Activated T-cell treated with anti-CD3 and anti-CD28 coated beads for 48 hours (primary cell): Measurements from ENCODE around the gene CALN1.

Source experiments
- DNase-seq: peaks from one replicate; pipeline ENCODE4 v3.0.0-alpha.2; 2020; ENCODE audit warnings: low read depth

CALN1 gene

GRCh38 chr7:72183835-72184234, 228.3 kb downstream of the CALN1 start:
- no peak for DNase-seq

DNA sequence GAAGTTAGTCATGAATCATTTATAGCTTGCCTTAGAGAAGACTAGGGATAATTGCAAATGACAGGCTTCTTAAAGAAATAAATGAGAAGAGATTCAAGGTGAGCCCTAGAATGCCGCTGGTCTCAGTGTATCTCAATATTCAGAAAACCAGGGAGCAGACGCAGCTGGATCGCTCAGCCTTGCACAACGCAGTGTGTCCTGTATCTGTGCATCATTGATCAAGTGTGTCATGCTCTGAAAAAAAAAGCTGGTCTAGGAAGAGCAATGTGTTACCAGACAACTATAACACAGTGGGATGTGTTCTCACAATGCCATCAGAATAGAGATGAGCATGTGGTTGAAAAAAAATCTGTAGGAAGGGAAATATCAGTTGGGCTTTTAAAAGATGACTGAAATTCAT, 230.1 kb downstream of the CALN1 start:
- no peak for DNase-seq

DNA sequence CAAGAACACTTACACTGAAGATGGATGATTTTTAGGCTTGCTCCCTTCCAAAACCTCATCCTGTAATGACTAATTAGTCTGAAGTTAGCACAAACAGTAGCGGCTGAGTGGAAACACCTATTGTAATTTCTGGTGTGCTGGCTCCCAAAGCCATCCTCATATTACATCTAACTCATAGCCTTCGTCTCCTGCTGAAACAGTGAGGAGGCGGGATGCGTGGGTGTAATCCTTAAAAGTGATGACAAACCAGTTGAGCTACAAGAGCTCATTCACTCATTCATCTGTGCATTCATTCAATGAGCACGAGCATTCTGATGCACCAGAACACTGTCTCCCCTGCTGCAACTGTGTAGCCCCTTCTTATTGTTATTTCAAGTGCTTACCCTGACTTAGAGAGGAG, 235.3 kb downstream of the CALN1 start:
- DNase-seq: no peak

DNA sequence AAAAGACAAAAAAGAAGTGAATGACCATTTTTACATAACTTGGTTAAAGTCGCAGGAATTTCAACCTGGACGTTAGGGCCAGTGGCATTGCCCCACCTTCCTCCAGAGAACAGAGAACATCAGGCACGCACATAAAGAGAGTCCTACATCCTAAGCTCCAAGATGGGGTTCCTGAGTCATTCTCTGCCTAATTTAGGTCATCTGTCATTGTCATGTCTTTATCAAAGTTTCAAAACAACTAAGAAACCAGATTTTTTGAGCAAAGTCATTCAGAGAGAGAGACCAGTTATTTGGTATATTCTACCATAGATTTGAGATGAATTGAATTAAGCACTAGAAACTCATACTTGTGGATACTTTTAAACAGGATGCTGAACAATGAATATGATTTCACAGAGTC, 241.7 kb downstream of the CALN1 start:
- DNase-seq: no peak

GRCh38 chr7:72163271-72163670, 248.9 kb downstream of the CALN1 start:
- DNase-seq: no peak

- no peak for DNase-seq
Observed at GRCh38 chr7:72161534-72161933, 250.6 kb downstream of the CALN1 start.

DNA sequence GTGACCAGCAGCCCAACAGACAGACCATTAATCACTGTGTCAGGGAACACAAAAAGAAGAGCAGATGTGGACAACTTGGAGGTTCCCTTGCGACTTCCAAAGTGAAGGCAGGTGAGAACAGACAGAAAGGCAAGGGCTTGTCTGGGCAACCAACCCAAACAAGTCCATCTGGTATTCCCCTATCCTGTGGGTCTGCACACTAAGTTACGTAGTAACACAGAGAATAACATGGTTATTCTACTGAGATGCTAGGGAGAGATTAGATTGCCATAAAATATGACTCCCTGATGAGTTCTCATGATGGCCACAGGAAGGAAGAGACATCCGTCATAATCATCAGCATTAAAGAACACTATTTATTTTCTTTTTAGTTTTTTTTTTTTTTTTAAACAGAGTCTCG, 252.2 kb downstream of the CALN1 start:
- DNase-seq: no peak

DNA sequence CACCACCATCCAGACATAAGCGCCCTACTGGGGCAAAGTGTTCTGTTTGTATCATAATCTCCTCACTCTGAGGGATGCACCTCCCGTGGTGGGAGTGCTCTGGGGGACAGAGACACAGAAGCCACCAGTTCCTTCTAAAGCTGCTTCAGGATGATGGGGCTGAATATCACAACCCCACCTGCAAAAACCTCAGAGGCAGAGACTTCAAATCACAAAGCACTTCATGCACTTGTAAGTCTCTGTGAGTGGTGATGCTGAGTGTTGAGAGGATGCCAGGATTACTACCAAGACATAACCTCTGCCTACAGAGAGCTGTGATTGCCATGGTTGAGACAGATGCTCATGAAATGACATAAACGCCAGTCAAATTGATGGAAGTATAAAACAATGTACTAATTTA, 255.5 kb downstream of the CALN1 start:
- no peak for DNase-seq

DNA sequence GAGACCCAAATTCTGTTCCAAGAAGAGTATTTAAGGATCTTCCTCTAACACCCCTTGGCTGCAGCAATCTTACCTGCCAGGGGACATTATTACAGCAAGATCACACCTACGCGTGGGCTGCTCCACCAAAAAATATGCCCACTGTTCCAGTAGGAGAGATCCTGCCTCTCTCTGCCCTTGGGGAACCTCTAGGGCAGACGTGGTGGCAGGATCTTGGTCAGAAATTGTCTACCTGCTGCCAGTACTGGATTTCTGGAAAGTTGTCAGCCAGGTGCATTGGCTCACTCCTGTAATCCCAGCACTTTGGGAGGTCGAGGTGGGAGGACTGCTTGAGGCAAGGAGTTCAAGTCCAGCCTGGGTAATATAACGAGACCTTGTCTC, 259.0 kb downstream of the CALN1 start:
- no peak for DNase-seq

DNA sequence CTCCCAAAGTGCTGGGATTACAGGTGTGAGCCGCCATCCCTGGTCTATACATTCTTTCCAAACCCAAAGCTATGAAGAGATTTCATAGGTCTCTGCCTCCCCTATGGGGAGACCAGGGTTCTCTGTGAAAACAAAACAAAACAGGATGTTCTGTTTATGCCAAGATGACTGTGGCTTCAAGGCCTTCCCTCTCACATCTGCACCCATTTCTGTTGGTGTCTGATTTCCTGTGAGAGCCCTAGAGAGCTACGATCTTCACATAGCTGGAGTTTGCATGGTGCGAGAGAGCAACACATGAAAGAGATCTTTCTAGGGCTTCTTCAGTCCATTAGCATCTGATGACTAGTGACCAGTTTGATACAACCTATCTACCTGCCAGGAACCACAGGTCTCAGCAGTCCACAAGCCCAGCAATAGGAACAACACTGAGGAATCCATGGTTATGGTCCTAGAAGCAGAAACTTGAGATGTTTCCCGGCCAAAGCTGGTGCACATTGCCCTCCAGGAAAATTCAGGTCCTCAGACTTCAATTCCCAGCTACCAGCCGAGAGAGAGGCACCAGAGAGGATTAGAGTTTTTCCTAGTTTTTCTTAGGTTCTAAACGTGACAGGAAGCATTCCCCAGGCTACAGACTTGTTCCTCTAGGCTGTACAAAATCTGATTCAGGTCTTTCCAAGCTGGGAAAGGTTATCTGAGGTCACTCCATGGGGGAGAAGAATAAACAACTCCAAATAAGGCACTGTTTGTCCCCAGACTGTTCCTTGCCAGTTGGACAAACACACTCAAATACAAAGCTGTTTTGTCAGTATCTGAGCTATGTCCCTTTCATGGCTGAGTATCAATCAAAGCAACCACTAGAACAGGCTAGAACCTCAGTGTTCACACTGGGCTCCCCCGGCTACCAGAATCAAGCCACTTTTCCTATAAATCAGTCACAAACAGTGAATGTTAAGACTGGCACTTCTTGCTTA, 259.7 kb downstream of the CALN1 start:
- DNase-seq: no peak

- no peak for DNase-seq
Observed at GRCh38 chr7:72140566-72140965, 271.6 kb downstream of the CALN1 start.

DNA sequence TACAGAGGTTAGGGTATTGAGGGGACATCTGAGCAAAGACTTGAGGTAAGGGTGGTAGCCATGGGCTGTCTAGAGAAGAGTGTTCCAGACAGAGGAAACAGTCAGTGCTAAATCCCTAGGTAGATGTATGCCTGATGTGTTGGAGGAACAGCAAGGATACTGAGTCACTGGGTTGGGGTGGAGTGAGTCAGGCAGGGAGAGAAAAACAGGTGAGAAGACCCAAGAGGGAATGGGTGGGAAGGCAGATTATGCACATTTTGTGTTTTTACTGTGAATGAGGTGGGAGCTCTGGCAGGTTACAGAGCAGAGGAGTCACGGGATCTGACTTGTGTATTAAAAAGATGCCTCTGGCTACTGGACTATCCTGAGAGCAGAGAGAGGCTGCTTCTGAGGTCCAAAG, 285.0 kb downstream of the CALN1 start:
- DNase-seq: no peak

DNA sequence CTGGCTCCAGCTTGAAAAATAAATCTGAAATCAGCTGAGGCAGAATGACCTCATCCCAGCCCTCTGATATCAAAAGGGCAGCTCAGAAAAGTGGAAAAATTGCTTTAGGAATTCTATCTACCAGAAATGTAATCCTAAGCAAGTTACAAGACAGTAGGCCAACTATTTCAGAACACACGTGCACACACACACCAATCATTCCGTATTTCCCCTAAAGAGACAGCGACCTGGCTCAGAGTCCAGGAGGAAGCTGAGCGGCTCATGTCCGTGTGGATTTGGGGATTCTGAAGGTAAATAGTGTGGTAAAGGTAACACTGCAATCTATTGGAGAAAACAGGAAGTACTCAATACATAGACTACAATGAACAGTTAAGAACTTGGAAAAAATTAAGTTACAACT, 288.2 kb downstream of the CALN1 start:
- DNase-seq: no peak

DNA sequence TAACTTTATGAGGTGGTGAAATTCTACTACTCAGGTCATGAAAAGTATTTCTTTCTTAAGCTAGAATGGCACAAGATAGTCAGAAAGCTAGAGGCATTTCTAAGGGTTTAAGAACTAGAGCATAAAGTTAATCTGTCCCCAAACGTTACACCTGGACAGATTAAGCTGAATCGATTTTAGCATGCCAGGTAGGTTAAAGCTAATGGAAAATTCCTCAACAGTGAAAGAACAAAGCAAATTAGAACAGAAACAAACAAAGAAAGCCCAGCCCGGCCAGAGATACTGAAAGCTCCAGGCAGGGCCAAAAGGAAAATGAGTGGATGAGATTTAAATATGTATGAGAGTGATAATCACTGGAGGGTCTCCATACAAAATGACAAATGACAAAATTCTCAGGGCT, 293.8 kb downstream of the CALN1 start:
- no peak for DNase-seq

- no peak for DNase-seq
Observed at GRCh38 chr7:72114129-72114528, 298.0 kb downstream of the CALN1 start.

DNA sequence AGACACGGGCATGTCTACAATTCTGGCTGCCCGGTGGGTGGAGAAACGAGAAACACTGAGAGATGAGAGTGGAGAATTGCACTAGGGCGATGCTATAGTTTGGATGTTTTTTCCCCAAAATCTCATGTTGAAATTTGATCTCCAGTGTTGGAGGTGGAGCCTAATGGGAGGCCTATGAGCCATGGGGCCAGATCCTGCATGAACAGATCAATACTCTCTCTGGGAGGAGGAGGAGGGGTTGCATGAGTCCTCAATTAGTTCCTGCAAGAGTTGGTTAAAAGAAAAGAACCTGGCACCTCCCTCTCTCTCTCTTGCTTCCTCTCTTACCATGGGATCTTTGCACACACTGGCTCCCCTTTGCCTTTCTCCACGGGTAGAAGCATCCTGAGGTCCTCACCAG, 299.1 kb downstream of the CALN1 start:
- no peak for DNase-seq

DNA sequence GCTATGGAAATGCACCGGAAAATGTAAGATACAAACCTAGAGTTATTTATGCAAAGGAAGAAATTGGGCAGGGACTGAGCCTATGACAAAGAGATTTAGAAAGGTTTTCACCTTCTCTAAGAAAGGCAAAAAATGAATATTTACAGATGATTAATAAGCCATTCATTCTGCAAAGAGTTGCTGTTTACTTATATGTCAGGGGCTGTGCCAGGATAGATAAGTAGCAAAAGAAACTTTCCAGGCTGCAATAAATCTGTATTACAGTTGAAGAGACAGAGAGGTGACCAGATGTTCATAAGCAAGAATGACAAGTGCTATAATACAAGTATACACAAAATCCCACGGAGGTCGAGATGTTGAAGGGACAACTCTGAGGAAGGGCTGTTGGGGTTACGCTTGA, 299.6 kb downstream of the CALN1 start:
- no peak for DNase-seq

- DNase-seq: no peak
Observed at GRCh38 chr7:72111086-72111485, 301.1 kb downstream of the CALN1 start.

DNA sequence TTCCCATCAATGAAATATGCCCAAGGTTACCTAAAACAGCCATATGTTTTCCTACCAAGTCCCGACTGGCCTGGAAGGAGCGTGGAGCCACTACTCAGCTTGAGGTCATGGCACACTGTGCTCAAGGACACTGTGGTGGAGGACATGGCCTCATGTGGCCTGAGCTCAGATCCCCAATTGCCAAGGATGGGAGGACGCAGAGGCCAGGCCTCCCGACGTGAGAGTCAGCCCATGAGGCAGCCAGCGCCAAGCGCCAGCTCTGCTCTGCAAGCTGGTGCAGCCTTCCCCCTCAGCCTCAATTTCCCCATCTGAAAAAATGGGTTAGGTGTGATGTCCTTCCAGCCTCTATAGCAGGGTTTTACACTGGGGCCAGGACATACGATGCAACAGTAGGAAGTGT, 302.6 kb downstream of the CALN1 start:
- no peak for DNase-seq

DNA sequence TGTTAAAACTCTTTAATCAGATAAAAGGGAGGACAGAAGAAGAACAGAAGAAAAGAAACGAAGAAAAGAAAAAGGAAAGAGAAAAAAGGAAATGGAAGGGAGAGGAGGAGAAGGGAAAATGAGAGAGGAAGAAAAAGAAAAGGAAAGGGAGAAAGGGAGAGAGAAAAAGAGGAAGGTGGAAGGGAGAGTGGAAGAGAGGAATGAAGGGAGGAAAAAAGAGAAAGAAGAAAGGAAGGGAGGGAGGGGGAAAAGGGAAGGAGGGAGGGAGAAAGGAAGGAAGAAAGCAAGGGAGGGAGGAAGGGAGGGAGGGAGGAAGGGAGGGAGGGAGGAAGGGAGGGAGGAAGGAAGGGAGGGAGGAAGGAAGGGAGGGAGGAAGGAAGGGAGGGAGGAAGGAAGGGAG, 305.7 kb downstream of the CALN1 start:
- DNase-seq: no peak

DNA sequence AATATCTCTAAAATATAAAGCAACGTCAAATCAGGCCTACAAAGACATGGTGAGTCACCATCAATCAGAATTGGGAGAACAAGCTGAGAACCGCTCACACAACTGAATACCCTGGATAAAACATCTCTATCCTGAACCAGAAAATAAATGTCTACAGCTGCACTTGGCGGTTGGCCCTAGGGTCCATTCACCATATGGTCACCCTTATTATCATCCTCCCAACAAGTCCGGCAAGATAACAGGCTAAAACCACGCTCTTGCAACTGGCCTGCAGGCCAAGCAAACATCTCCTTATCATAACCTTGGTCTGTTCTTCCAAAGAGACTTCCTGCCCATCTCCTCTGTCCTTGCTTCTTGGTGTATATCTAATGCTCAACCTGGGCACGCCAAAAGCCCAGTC, 310.7 kb downstream of the CALN1 start:
- no peak for DNase-seq

GRCh38 chr7:72099784-72100183, 312.4 kb downstream of the CALN1 start:
- DNase-seq: no peak

GRCh38 chr7:72098807-72099580, 313.1 kb downstream of the CALN1 start:
- DNase-seq: no peak
